Measurements from ENCODE around the gene IL20. TPM values are rescaled to one million over a fixed set of nuclear protein-coding genes. Genes with fewer than 3 reads are reported as not detected.
A peak's percentile ranks its signal among the peaks of the same experiment; 100 is the strongest.
"Not testable (repeated sequence)": the region's sequence is repeated elsewhere in the genome, so short reads cannot be mapped to it uniquely, and the experiment has no call there.

Gene IL20
- polyA plus RNA-seq, 1 donor (not counting 4 experiments of a cell fraction or from before 2014, with no cell fraction given) = 4.7 TPM

- Histone ChIP-seq H3K9me3 (ENCODE audit: control insufficient read depth, low read depth, low read length) (no peaks in the 10 kb centered on the region), H3K27ac (ENCODE audit: control insufficient read depth, insufficient read depth, low read length) (no peak overlapping the region), H3K36me3 (ENCODE audit: control insufficient read depth in 2 of 2, extremely low read depth in 1 of 2, insufficient read depth in 2 of 2, low read length in 2 of 2) (no peaks in the 10 kb centered on the region), H3K4me3 (ENCODE audit: control insufficient read depth in 2 of 3, extremely low read depth in 1 of 3, insufficient read depth in 2 of 3, low read depth in 1 of 3, low read length in 3 of 3) (no peak overlapping the region), H3K79me2 (ENCODE audit: control insufficient read depth, insufficient read depth, low read length) (no peaks in the 10 kb centered on the region), H3K4me2 (ENCODE audit: control insufficient read depth, extremely low read depth, insufficient read depth, low read depth, low read length) (no peak overlapping the region), H3K9ac (ENCODE audit: control insufficient read depth, extremely low read depth, insufficient read depth, low read length) (no peak overlapping the region), H4K20me1 (ENCODE audit: control insufficient read depth, extremely low read depth, insufficient read depth, low read length) (no peaks in the 10 kb centered on the region), H3K27me3 (ENCODE audit: control insufficient read depth, extremely low read depth, insufficient read depth, low read length) (no peaks in the 10 kb centered on the region), H3K9me1 (ENCODE audit: control insufficient read depth, extremely low read depth, insufficient read depth, low read length) (no peaks in the 10 kb centered on the region), H3K4me1 (ENCODE audit: control insufficient read depth, extremely low read depth, insufficient read depth, low read length) (peaks cover 7% of the 10 kb centered on the region), H2AFZ (ENCODE audit: control insufficient read depth, low read length) (no peak overlapping the region)
- no peak for DNase-seq (ENCODE audit: low read depth, low spot score)
- FAIRE-seq = no peak
- dilution Hi-C loops (cut with MboI; ENCODE audit: extremely low pct_ligation_motif_present, low sequenced_read_pairs) = no loop called here
- TF ChIP-seq CTCF (optimal IDR thresholded peaks at IDR 0.05 in 1 of 3, IDR thresholded peaks at IDR 0.05 in 1 of 3, conservative IDR thresholded peaks at IDR 0.05 in 1 of 3; ENCODE audit: extremely low read depth in 1 of 3, insufficient read depth in 2 of 3, low read length in 3 of 3) (no peak), EZH2 (IDR thresholded peaks at IDR 0.05; ENCODE audit: low read length) (no peak)
These were observed 15.0 kb upstream of the IL20 start for GRCh38 chr1:206850401-206850800.

- H3K27me3 ChIP-seq (ENCODE audit: control insufficient read depth, extremely low read depth, insufficient read depth, low read length) = no peaks in the 10 kb centered on the region
- no peak overlapping the region for H2AFZ ChIP-seq (ENCODE audit: control insufficient read depth, low read length)
- TF ChIP-seq CTCF (optimal IDR thresholded peaks at IDR 0.05 in 1 of 3, IDR thresholded peaks at IDR 0.05 in 1 of 3, conservative IDR thresholded peaks at IDR 0.05 in 1 of 3; ENCODE audit: extremely low read depth in 1 of 3, insufficient read depth in 2 of 3, low read length in 3 of 3) = no peak
- no peak for TF ChIP-seq EZH2 (IDR thresholded peaks at IDR 0.05; ENCODE audit: low read length)
- DNase-seq (ENCODE audit: low read depth, low spot score) (no peak), FAIRE-seq (peak; percentile 13)
- no peak overlapping the region for H3K4me2 ChIP-seq (ENCODE audit: control insufficient read depth, extremely low read depth, insufficient read depth, low read depth, low read length)
- no peak overlapping the region for H3K9ac ChIP-seq (ENCODE audit: control insufficient read depth, extremely low read depth, insufficient read depth, low read length)
- H3K79me2 ChIP-seq (ENCODE audit: control insufficient read depth, insufficient read depth, low read length) = no peaks in the 10 kb centered on the region
- no peaks in the 10 kb centered on the region for H4K20me1 ChIP-seq (ENCODE audit: control insufficient read depth, extremely low read depth, insufficient read depth, low read length)
- no peaks in the 10 kb centered on the region for H3K36me3 ChIP-seq (ENCODE audit: control insufficient read depth in 2 of 2, extremely low read depth in 1 of 2, insufficient read depth in 2 of 2, low read length in 2 of 2)
- H3K9me1 ChIP-seq (ENCODE audit: control insufficient read depth, extremely low read depth, insufficient read depth, low read length) = no peaks in the 10 kb centered on the region
- H3K4me3 ChIP-seq (ENCODE audit: control insufficient read depth in 2 of 3, extremely low read depth in 1 of 3, insufficient read depth in 2 of 3, low read depth in 1 of 3, low read length in 3 of 3) = no peak overlapping the region
- no peaks in the 10 kb centered on the region for H3K9me3 ChIP-seq (ENCODE audit: control insufficient read depth, low read depth, low read length)
- peaks cover 7% of the 10 kb centered on the region for H3K4me1 ChIP-seq (ENCODE audit: control insufficient read depth, extremely low read depth, insufficient read depth, low read length)
- dilution Hi-C loops (cut with MboI; ENCODE audit: extremely low pct_ligation_motif_present, low sequenced_read_pairs) = no loop called here
- H3K27ac ChIP-seq (ENCODE audit: control insufficient read depth, insufficient read depth, low read length) = no peak overlapping the region
These were observed 13.9 kb upstream of the IL20 start for GRCh38 chr1:206851341-206852010.

GRCh38 chr1:206852662-206853061, 12.8 kb upstream of the IL20 start:
- H3K4me1 ChIP-seq (ENCODE audit: control insufficient read depth, extremely low read depth, insufficient read depth, low read length); dilution Hi-C loops (cut with MboI; ENCODE audit: extremely low pct_ligation_motif_present, low sequenced_read_pairs); DNase-seq (ENCODE audit: low read depth, low spot score); H3K27ac ChIP-seq (ENCODE audit: control insufficient read depth, insufficient read depth, low read length); H3K27me3 ChIP-seq (ENCODE audit: control insufficient read depth, extremely low read depth, insufficient read depth, low read length); H3K79me2 ChIP-seq (ENCODE audit: control insufficient read depth, insufficient read depth, low read length); H2AFZ ChIP-seq (ENCODE audit: control insufficient read depth, low read length); H4K20me1 ChIP-seq (ENCODE audit: control insufficient read depth, extremely low read depth, insufficient read depth, low read length); FAIRE-seq; H3K4me3 ChIP-seq (ENCODE audit: control insufficient read depth in 2 of 3, extremely low read depth in 1 of 3, insufficient read depth in 2 of 3, low read depth in 1 of 3, low read length in 3 of 3); H3K9ac ChIP-seq (ENCODE audit: control insufficient read depth, extremely low read depth, insufficient read depth, low read length); H3K36me3 ChIP-seq (ENCODE audit: control insufficient read depth in 2 of 2, extremely low read depth in 1 of 2, insufficient read depth in 2 of 2, low read length in 2 of 2); H3K4me2 ChIP-seq (ENCODE audit: control insufficient read depth, extremely low read depth, insufficient read depth, low read depth, low read length); H3K9me3 ChIP-seq (ENCODE audit: control insufficient read depth, low read depth, low read length); H3K9me1 ChIP-seq (ENCODE audit: control insufficient read depth, extremely low read depth, insufficient read depth, low read length): not testable (repeated sequence)

GRCh38 chr1:206853696-206854095, 11.7 kb upstream of the IL20 start:
- H3K4me1 ChIP-seq (ENCODE audit: control insufficient read depth, extremely low read depth, insufficient read depth, low read length); H3K36me3 ChIP-seq (ENCODE audit: control insufficient read depth in 2 of 2, extremely low read depth in 1 of 2, insufficient read depth in 2 of 2, low read length in 2 of 2); dilution Hi-C loops (cut with MboI; ENCODE audit: extremely low pct_ligation_motif_present, low sequenced_read_pairs); H3K9ac ChIP-seq (ENCODE audit: control insufficient read depth, extremely low read depth, insufficient read depth, low read length); H4K20me1 ChIP-seq (ENCODE audit: control insufficient read depth, extremely low read depth, insufficient read depth, low read length); H3K9me3 ChIP-seq (ENCODE audit: control insufficient read depth, low read depth, low read length); FAIRE-seq; H3K27ac ChIP-seq (ENCODE audit: control insufficient read depth, insufficient read depth, low read length); H3K27me3 ChIP-seq (ENCODE audit: control insufficient read depth, extremely low read depth, insufficient read depth, low read length); DNase-seq (ENCODE audit: low read depth, low spot score); H3K9me1 ChIP-seq (ENCODE audit: control insufficient read depth, extremely low read depth, insufficient read depth, low read length); H2AFZ ChIP-seq (ENCODE audit: control insufficient read depth, low read length); H3K4me3 ChIP-seq (ENCODE audit: control insufficient read depth in 2 of 3, extremely low read depth in 1 of 3, insufficient read depth in 2 of 3, low read depth in 1 of 3, low read length in 3 of 3); H3K4me2 ChIP-seq (ENCODE audit: control insufficient read depth, extremely low read depth, insufficient read depth, low read depth, low read length); H3K79me2 ChIP-seq (ENCODE audit: control insufficient read depth, insufficient read depth, low read length): not testable (repeated sequence)

All from keratinocyte (primary cell).